ENCODE data around the gene WARS2.

WARS2 gene

DNA sequence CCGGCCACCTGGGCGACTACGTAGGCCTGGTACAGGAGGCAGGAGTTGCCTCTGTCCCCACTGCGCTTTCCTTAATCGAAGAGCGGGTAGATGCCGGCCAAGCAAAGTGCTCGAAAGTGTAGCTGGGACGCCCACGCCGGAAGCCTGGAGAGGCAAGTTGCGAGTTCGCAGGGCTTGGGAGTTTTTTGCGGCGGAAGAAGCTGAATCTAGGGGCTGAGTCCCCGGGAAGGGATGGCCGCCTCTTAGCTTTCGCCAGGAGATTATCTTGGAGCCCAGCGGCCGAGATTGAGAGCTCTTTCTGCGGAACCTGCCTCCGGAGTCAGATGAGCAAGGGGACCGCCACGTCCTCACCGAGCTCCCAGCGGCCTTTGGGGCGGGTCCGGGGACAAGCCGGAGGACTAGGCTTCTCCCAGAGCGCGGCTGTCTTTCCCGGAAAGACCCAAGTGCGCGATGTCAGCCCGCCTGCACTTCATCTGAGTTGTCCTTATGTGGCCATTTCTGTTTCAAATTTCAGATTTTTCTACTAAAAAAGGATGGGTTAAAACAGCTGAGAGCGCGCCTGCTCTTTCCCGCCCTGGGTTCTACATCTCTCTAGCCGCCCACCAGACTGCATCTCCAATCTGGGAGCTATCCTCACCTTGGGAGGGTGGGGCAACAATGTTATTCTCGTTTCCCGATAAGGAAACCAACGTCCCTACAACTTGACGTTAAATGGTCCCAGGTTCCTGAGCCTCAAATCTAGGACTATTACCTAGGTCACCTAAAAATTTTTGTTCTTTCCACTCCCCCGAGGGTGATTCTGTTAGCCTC lies 139.9 kb downstream of the WARS2 start:
- DNase-seq: no peak
- TF ChIP-seq POLR2A (IDR thresholded peaks at IDR 0.05; ENCODE audit: low read length) (no peak), GATA1 (IDR thresholded peaks at IDR 0.05; ENCODE audit: low read depth, low read length) (no peak)

DNA sequence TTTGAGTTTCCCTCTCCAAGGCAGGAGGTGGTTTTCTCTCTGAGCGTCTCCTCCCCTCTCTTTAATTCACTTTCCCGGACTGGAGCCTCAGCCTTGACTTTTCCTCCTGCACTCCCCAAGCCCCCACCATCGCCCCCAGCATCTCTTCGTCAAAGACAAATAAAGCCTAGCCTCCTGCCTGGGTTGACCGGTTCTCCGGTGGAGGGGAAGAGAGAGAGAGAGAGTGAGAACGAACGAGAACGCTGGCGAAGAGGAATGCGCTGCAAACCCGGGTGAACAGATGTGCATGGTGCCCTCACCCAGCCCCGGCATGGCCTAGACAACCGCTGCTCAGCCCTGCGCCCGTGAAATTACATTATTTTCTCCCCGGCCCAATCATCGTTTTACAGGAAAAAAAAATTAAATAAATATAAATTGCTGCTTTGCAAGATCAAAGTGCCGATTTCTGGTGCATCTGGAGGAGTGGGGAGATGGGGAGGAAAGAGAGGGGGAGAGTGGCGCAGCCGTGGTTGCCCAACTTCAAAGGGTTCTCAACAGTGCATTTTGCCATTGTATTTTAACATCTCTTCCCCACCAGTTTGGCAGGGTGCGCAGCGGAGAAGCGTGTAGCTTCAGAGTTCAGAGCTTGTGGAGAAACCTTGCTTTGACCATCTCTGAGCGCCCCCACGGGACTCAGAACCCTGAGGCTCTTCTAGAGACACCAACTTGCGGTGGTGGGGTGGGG lies 140.9 kb downstream of the WARS2 start:
- no peak for TF ChIP-seq POLR2A (IDR thresholded peaks at IDR 0.05; ENCODE audit: low read length)
- no peak for TF ChIP-seq GATA1 (IDR thresholded peaks at IDR 0.05; ENCODE audit: low read depth, low read length)
- no peak for DNase-seq

DNA sequence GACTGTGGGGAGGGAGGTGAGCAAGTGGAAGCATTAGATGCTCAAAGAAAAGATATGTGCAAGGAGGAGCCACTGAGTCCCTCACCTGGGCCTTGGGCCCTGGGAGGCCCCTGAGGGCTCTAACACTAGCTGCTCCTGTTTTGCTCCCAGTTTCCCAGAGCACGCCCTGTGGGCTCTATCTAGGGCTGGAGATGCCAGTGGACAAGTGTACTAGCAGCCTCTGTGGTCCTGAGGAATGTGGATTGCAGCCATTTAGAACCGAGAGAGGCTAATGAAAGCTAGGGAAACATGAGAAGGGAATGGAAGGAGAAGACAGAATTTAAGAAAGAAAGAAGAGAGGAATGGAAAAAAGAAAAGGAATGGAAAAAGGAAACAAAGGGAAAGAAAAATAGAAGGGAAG lies 142.3 kb downstream of the WARS2 start:
- no peak for TF ChIP-seq GATA1 (IDR thresholded peaks at IDR 0.05; ENCODE audit: low read depth, low read length)
- no peak for TF ChIP-seq POLR2A (IDR thresholded peaks at IDR 0.05; ENCODE audit: low read length)
- no peak for DNase-seq

DNA sequence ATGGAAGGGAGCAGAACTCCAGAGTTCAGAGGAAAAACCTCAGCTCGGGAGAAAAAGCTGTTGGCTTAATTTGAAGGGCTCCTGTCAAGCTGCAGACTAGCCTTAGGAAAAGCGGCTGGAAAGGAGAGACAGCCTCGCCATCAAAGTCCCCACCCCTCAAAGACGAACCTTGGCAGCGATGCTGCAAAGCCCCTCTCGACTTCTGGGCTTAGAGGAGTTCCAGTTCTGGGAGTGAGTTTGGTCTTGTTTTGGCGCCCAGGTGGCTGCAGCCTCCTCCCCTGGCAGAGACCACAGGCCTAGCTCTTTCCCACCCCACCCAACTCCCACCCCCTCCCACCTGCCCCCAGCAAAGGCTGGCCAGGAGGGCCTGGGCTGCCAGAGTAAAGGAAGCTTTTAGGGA lies 143.2 kb downstream of the WARS2 start:
- DNase-seq: no peak
- no peak for TF ChIP-seq POLR2A (IDR thresholded peaks at IDR 0.05; ENCODE audit: low read length)
- no peak for TF ChIP-seq GATA1 (IDR thresholded peaks at IDR 0.05; ENCODE audit: low read depth, low read length)

DNA sequence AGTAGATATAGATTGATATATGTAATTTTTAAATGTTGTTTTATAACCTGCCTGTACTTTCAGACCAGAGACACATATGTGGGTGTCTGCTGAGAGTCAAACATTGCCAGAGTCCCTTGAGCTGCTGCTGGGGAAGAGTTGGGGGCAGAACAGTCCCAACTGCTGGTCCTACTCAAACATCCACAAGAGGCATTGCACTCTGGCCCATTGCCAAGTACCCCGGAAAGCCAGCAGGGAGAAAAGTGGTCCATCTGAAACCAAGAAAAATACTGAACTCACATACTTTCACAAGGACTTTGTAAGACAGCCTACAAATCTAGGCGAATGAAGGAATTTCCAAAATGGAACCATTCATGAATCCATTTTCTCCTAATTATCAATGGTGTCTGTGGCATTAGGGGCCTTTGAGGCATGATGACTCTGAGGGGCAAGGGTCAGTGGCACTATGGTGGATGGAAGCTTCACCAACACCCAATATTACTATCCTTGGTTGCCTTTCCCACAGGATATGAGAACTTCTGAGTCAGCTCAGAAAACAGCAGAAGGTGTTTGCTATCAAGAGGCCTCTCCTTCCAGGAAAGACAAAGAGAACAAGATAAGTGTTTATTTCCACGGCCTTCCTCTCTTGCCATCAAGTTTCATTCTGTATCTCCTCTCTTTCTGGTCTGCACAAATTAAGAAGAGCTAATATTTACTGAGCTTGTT lies 145.0 kb downstream of the WARS2 start:
- DNase-seq: no peak
- TF ChIP-seq GATA1 (IDR thresholded peaks at IDR 0.05; ENCODE audit: low read depth, low read length) (no peak), POLR2A (IDR thresholded peaks at IDR 0.05; ENCODE audit: low read length) (no peak)

DNA sequence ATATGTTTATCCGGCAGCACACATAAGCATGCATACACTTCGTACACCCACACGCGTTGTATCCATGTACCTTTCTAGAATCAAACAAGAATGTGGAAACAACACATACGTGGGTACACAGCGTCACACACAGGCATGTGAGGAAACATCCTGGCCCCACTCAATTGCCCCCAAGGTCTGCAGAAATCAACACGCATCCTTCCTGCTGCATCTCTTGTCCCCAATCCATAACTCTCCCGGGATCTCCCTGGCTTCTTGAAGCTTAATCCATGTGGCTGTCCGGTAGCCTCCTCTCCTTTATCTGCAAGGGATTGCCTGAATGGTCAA lies 146.8 kb downstream of the WARS2 start:
- no peak for DNase-seq
- TF ChIP-seq POLR2A (IDR thresholded peaks at IDR 0.05; ENCODE audit: low read length): no peak
- TF ChIP-seq GATA1 (IDR thresholded peaks at IDR 0.05; ENCODE audit: low read depth, low read length): no peak

DNA sequence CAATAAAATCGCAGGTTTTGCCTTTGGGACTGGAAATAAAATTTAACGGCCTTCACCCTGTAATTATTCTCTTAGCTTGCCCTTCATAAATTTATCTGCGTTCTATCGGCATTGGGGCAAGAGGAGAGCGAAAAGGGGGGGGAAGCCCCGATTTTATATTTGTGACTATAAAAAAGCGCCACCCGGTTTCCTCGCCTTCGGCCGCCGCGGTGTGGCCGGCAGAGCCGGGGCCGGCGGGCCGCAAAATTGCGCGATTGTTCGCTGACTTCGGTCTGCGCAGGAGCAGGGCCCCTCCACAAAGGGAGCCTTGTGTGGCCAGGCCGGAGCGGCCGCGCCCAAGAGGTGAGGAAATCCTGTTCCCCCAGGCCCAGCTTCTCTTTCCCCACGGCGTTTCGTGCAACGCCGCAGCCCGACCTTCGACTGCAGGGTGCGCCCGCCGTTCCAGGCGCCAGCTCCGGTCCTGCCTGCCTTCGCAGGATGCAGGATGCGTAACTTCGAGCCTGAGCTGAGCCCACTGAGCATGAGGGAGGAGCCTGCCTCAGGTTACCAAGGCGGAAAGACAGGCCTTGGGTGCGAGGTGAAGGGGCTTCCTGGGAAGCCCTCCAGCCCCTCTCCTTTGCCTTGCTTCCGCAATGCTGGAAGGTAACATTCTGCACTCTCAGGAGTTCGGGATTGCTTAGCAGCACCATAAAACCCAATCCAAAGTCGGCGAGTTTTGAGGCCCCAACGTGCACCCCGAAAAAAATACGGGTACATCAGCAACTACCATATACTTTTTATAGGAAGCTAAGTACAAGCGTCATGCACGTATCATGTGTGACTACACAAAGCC lies 147.4 kb downstream of the WARS2 start:
- no peak for TF ChIP-seq POLR2A (IDR thresholded peaks at IDR 0.05; ENCODE audit: low read length)
- TF ChIP-seq GATA1 (IDR thresholded peaks at IDR 0.05; ENCODE audit: low read depth, low read length): no peak
- DNase-seq: no peak

DNA sequence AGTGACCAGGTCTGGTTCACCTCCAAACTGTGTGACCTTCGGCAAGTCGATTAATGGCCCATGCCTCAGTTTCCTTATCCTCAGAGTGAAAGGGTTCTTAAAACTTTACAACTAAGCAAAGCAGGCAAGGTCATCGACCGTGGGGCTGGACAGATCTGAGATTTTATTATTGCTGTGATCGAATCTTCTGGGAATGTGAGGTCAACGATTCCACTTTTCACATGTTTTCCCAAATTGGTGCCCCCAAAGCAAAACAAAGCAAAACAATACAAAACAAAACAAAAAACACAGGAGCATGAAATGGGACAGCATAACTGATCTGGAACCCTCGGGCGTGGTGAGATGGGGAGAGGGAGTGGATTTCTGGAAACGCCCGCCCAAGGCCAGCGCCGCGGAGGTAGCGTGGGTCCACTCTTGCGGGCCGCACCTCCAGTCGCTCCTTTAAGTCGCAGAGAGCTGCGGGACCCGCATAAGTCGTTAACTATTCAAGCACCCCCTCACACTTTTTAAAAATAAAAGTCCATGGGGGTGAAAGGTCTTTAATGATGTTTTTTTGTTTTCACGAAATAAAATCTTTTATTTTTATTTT lies 148.1 kb downstream of the WARS2 start:
- no peak for DNase-seq
- no peak for TF ChIP-seq POLR2A (IDR thresholded peaks at IDR 0.05; ENCODE audit: low read length)
- TF ChIP-seq GATA1 (IDR thresholded peaks at IDR 0.05; ENCODE audit: low read depth, low read length): no peak

DNA sequence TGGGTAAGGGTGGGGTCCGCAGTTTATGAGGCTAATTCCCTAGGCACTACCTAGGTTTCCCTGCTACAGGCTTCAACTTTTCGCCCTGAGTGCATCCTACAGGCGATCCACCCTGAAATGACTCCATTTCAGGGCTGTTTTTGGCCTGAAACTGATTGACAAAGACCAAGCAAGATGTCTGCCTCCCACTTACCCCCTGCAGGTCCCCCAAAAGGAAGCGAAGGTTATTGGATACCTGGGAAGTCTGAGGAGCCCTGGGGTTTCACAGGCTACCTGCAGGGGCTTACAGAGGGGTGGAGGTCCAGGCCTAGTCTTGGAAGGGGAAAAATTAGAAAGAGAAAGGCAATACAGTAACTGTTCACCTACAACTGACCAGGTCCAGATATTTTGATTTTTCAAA lies 149.0 kb downstream of the WARS2 start:
- TF ChIP-seq GATA1 (IDR thresholded peaks at IDR 0.05; ENCODE audit: low read depth, low read length): no peak
- no peak for TF ChIP-seq POLR2A (IDR thresholded peaks at IDR 0.05; ENCODE audit: low read length)
- DNase-seq: no peak

DNA sequence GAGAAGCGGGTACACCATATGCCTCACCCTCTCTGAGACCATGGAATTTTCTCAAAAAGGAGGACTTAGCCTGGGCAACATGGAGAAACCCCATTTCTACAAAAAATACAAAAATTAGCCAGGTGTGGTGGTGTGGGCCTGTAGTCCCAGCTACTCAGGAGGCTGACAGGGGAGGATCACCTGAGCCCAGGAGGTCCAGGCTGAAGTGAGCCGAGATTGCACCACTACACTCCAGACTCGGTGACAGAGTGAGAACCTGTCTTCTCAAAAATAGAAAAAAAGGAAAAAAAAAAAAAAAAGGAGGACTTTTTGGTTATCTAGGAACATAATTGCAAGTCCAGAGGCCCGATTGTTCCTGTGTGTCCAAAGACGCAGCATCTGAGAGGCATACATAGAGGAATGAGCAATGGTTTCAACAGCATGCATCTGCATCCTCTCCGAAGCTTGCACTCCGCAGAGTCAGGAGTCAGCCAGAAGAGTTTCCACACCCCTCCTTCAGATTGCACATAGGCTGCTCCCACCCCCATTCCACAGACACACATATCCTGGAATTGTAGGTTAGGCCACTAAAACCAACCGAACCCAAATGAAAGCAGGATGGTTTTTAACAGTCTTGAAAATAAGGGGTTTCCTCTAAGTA lies 149.8 kb downstream of the WARS2 start:
- TF ChIP-seq GATA1 (IDR thresholded peaks at IDR 0.05; ENCODE audit: low read depth, low read length) (no peak), POLR2A (IDR thresholded peaks at IDR 0.05; ENCODE audit: low read length) (no peak)
- no peak for DNase-seq

DNA sequence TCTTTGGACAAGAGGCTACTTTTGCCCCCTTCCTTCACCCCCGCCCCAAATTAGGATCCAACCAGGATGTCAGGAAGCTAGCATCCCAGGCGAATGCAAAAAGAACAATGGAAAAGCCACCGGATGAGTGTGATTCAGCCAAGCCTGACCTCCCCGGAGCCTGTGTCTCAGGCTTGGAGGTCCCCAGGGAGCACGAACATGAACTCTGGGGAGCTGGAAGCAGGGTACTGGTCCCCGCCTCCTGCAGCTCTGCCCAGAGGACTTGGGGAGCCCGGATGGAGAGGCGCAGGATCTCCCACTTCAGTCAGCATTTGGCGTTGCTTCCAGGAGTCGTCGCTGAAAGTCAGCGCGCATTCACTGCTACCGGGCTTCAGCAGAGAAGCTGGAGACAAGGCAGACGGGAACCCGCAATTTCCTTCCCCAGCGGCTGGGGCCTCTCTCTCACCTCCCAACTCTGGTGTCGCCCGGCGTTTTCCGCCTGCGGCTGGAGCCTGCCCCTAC lies 150.5 kb downstream of the WARS2 start:
- DNase-seq: no peak
- TF ChIP-seq GATA1 (IDR thresholded peaks at IDR 0.05; ENCODE audit: low read depth, low read length): no peak

DNA sequence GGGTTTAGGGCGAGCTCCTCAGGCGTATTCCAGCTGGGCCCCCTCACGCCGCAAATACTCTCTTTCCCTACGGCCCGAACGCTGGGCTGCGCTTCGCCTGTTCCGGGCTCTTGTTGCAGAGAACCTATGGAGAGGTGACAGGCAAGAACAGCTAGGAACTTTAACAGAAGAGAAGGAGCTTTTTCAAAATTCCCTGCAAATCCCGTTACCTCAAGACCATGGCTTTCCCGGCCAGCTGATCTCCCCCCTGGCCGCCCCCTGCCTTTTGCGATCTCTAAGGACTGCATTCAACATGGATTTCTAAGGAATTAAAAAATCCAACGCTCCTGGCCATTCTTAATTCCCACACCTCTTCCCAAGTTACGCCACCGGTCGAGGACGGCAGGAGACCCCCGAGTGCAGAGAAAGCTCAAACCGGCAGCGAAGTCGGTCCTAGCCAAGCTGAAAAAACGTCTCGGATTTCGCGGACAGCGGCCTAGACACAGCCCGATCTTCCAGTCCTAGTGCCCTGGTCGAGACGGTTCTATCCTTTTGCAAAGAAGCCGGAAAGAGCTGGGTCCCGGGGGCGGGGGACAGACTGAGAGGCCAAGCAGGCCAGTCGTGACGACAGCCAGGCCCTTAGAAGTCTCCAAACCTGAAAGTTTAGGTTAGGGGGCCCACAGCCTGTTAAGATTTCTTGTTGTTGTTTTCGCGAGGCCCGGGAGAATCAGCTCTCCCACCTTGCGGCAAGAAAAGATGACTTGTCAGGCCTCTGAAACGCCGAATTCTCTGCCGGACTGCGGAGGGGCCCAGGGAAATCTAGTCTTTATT lies 151.2 kb downstream of the WARS2 start:
- no peak for DNase-seq
- TF ChIP-seq GATA1 (IDR thresholded peaks at IDR 0.05; ENCODE audit: low read depth, low read length) (no peak), POLR2A (IDR thresholded peaks at IDR 0.05; ENCODE audit: low read length) (no peak)

Measured in erythroblast (primary cell).